GM18907 (cell line): ENCODE data around the gene DNAJC24.
A peak's percentile ranks its signal among the peaks of the same experiment; 100 is the strongest.
"Not testable (repeated sequence)": the region's sequence is repeated elsewhere in the genome, so short reads cannot be mapped to it uniquely, and the experiment has no call there.

Experiments
- ATAC-seq: cut with Tn5 transposase; IDR thresholded peaks from one replicate; pipeline ENCODE4 v1.9.1; 2021; ENCODE audit warnings: mild to moderate bottlenecking, moderate library complexity; ENCODE audit not compliant: unreplicated experiment

DNAJC24 gene, protein sequence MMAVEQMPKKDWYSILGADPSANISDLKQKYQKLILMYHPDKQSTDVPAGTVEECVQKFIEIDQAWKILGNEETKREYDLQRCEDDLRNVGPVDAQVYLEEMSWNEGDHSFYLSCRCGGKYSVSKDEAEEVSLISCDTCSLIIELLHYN

DNA sequence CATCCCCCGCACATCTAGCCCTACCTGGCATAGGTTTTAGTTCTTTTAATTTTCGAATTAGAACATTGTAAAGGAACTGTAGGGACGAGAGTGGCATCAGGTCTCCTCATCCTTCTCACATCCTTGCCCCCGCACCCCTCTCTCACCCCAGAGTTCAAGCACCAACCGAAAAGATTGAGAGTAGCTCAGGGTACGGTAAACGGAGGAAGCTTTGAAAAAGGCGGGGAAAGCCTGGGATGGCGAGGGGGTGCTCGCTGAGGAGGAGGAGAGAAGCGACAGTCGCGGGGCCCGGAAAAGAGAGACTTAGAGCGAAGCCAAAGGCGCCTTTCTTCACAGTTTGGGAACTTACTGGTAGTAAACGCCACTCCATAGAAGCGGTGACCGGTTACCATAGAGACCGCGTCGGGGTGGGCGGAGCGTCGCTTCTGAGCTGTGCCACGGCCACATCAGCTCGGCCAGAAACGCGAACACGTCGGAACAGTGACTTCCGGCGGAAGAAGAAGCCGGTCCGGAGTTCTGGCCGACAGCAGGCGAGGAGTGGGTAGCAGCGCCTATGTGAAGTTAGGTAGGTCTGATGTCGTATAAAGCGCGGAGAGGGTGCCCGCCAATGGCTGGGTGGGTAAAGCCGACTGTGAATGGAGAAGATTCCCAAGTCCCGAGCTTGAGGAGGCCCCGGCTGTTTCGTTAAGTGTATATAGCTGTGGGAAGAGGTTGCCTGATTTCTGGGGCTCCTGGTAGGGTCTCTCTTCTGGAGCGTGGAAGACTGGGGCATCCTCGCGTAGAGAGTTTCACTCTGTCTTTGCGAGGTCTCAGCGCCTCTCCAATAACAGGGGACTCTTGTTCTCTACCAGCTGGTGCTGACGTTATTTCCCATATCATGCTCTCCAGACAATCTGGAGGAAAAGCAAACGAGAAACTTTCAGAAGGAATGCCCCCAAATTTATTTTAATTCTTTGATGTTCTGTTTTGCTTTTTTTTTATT, at the start of gene DNAJC24, which contains the start of gene DCDC1:
Gene DNAJC24 (plus strand): TSS at position 513 of the 982 bp plus-strand sequence. CDS start 889 bp downstream, outside the sequence.
Gene DCDC1 (minus strand): TSS at position 392 of the 982 bp plus-strand sequence. CDS start 41,459 bp downstream, outside the sequence.
- peak; percentile 99 for ATAC-seq

DNA sequence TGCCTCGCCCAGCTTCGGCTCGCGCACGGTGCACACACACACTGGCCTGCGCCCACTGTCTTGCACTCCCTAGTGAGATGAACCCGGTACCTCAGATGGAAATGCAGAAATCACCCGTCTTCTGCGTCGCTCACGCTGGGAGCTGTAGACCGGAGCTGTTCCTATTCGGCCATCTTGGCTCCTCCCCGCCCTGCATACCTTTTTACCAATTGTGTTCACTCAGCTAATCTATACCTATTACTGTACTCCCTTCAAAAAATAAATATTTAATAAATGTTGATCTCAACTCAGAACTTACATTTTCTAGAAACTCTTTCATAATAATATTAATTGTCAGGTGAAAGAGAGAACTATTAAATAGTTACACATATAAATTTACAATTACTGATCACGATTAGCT, 48.2 kb upstream of the DNAJC24 start:
- ATAC-seq: not testable (repeated sequence)

DNA sequence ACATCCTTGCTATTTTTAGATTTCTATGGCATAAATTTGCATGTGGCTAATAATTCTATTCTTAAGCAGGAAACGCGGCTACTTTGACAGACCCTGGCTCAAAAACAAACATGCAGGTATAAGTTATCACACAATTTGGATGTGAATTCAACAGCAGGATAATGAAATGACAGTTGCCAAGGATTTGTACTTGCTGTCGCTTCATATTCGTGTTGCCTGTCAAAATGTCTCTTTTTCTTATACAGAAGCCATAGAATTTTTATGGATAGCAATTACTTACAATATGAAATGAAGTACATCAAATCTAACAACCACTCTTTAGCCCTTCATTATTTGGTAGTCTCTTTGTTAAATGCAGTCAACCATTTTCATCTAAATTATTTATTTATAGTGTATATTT, 46.5 kb upstream of the DNAJC24 start:
- ATAC-seq: no peak

DNA sequence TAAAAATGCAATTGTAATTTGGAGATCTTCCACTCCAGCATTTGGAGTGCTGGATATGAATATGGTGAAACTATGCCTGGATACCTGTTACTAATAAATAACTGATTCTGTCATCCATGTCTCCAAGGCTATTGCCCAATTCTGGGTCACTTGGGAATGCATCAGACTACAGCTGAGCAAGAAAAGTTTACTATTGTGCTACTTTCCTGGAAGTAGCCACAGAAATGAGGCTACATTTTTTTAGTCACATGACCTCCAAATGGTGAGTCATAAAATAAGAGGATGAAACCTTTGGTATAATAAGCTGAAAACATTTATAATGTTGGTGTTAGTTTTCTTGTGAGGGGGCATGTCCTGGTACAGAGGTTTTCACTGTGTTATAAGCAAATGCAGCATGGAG, 44.5 kb upstream of the DNAJC24 start:
- no peak for ATAC-seq

DNA sequence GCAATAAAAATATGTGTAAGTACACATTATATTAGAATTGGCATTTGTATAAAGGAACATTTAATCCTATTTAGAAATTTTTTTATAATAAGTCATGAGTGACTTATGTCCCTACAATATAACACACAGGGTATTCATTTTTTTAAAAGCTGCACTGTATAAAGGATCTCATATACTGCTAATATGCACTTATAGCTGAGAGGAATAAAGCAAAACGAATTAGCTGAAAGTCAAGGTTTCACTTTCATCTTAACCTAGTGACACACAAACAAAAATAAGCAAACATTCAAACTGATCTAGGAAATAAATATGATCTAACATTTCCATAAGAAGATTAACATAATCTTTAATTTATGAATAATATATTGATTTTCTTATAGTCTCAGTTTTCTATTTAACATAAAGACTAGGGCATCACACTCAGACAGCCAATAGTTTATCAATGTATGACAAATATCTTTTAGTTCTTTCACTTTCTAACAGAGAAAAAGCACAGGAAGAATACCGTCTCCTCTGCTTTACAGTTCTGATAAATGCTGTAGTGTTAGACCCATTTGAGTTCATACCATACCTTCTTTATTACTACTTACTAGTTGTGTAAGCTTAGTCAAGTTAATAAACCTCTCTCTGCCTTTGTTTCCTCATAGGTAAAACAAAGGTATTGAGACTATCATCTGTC, 43.1 kb upstream of the DNAJC24 start:
- ATAC-seq: peak; percentile 84

DNA sequence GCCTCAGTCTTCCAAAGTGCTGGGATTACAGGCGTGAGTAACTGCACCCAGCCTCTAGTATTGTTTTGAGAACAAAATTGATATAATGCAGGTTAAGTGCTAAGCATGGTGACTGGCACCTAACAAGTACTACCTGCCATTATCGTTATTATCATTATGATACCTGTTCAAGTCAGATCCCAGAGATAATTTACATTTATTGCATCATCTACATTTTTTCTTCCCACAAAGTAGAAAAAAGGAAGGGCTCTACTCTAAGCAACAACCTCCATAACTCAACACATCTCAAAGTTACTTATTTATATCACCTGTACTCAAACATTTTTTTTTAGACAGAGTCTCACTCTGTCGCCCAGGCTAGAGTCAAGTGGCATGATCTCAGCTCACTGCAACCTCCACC, 42.2 kb upstream of the DNAJC24 start:
- no peak for ATAC-seq

DNA sequence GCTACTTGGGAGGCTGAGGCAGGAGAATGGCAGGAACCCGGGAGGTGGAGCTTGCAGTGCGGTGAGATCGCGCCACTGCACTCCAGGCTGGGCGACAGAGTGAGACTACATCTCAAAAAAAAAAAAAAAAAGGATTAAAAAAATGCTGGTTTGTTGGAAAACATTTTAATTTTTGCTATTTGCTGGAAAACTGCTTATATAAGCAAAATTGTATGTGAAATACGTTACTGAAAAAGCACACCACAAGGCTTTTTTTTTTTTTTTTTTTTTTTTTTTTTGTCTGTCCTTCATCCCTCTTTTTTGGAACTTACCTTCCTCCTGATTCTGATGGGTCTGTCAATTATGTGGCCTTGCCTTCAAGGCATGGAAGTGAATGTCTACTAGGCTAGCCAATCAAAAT, 41.0 kb upstream of the DNAJC24 start:
- no peak for ATAC-seq

DNA sequence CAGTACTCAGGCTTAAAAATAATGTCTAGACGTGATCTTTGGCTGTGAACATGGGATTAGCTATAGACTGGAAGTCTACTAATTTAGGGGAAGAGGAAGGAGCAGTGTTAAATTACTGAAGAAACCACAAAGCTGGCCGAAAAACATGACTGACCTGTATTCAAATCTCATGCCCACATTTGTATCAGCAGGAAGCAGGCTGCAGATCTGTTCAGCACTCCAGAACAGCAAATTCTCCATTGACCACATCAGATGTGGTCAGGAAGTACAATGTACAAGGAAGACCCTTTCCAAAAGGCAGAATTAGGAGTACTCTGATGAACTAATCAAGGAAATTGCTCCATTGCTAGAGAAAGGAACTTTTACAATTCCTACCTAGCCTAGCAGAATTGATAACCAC, 31.9 kb upstream of the DNAJC24 start:
- no peak for ATAC-seq

DNA sequence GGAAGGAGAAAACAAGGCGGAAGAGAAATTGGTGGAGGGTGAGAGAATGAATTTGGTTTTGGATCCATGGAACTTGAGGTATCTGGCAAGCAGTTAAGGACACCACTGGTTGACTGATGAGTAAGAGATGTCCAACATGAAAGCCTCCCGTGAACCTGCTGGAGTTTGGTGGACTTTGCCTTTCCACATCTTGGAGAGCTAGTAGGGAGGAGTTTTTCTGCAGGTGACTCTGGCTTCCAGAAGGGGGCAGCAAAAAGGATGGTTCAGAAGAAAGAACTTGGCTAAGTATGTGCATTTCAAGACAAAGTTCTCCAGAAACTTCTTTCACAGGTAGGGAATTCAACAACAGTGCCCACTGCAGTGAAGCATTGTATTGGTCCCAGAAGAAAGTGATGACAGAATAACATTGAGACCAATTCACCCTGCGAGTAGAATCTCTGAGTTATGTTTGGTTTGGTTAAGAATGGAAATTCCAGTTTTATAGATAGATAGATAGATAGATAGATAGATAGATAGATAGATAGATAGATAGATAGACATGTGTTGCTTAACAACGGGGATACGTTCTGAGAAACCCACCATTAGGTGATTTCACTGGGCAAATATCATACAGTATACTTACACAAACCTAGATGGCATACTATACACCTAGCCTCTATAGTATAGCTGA, 28.6 kb upstream of the DNAJC24 start:
- no peak for ATAC-seq

DNA sequence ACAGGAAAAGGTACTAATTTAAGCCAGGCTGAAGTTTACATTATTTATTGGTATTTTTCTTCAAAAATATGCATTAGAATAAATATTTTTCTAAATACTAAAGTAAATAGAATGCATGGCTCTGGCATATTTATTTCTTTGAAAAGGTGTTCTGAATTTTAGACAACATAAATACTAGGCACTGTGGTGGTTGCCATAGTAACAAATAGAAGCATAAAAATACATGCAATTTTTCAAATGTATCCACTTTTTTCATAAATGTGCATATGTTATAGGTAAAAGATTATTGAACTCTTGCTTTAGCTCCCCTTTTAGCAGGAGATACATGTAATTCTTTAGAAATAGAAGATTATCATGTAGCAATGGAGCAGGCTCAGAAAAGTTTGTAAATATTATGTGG, 18.5 kb upstream of the DNAJC24 start:
- ATAC-seq: no peak

DNA sequence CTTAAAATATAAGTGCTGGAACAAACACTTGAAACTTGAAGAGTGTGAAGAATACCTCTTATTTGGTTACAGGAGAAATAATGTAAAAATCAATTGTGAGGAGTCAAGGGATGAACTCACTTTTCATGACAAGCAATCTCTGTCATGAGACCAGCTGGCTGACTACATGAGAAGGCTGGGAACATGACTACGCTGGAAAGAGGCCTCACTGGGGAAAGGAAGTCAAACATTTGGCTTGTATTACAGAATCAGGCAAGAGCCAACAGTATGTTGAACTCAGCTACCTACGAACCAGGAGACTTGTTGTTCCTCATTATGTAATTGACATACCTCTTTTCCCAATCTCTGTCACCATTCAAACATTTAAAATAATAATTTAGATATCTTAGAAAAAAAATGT, 14.5 kb upstream of the DNAJC24 start:
- ATAC-seq: no peak

DNA sequence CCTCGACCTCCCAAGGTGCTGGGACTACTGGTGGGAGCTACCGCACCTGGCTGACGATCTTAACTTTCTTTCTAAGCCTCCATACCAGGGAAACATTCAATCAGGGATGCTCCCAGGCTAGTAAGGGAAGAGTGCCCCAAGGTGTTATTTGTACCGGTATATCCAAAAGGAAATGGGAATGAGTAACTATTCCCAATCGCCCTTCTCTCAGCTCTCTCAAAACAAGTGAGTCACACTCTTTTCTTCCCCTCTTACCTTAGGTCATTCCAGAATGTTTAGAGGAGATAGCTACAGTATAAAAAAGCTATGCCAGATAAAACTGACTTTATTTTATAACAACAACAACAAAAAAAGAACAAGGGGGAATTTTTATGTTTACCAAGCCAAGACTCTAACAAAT, 13.8 kb upstream of the DNAJC24 start:
- ATAC-seq: no peak

DNA sequence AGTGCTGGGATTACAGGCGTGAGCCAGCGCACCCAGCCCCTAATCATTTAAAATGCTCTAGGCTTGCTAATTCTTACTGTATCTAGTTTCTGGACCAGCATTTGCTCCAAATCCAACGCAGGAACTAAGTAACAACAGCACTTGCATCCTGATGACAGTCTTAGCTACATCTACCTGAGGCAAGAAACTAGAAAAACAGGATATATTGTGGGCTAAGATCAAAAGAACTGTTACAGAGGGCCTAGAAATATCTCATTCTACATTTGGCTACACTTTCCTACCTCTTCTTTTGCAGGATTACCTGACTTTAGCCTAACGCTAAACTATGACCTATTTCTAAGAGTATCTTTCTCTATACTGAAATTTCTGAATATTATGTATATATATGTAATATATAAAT, 7.9 kb upstream of the DNAJC24 start:
- ATAC-seq: no peak

DNA sequence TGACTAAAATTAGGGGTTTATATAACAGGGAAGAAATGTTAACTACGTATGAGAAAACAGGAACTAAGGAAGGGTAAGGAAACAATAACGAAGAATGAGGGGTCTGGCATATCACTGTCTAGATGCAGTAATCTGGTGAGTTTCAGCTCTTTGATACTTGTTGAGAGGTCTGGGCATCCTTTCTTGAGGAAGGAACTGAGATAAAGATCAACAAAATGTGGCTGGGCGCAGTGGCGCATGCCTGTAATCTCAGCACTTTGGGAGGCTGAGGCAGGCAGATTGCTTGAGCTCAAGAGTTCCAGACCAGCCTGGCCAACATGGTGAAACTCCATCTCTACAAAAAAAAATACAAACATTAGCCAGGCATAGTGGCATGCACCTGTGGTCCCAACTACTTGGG, 2.9 kb upstream of the DNAJC24 start:
- no peak for ATAC-seq

DNA sequence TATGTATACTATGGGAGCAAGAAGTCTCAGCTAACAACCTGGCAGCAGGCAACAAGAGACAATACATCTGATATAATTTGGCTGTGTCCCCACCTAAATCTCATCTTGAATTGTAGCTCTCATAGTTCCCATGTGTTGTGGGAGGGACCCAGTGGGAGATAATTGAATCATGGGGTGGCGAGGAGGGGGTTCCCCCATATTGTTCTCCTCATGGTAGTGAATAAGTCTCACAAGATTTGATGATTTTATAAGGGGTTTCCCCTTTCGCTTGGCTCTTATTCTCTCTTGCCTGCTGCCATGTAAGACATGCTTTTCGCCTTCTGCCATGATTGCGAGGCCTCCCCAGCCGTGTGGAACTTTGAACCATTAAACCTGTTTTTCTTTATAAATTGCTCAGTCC, 6.2 kb downstream of the DNAJC24 start:
- ATAC-seq: no peak

DNA sequence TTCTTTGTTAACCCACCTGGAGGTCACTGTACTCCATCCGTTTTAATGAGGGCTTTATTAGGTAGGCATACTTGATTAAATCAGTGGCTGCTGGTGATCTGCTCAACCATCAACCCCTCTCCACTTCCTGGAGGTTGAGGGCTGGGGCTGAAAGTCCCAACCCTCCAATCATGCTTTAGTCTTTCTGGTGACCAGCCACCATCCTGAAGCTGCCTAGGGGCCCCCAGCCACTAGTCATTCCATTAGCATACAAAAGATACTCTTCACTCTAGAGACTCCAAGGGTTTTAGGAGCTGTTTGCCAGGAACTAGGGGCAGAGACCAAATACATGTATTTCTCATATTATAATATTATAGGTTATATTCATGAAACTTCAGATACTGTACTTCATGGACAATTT, 13.5 kb downstream of the DNAJC24 start:
- no peak for ATAC-seq

DNA sequence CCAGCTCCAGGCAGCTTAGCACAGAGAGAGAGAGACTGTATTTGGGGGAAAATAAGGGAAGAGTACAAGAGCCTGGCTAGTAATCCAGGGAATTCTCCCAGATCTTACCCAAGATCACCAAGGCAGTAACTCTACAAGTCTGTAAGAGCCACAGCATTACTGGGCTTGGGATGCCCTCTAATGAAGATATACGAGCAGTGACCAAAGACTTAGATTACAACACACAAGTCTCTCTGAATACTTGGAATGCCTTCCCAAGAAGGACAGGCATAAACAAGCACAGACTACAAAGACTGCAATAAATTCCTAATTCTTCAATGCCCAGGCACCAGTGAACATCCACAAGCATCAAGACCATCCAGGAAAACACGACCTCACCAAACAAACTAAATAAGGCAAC, 17.7 kb downstream of the DNAJC24 start:
- ATAC-seq: no peak

DNA sequence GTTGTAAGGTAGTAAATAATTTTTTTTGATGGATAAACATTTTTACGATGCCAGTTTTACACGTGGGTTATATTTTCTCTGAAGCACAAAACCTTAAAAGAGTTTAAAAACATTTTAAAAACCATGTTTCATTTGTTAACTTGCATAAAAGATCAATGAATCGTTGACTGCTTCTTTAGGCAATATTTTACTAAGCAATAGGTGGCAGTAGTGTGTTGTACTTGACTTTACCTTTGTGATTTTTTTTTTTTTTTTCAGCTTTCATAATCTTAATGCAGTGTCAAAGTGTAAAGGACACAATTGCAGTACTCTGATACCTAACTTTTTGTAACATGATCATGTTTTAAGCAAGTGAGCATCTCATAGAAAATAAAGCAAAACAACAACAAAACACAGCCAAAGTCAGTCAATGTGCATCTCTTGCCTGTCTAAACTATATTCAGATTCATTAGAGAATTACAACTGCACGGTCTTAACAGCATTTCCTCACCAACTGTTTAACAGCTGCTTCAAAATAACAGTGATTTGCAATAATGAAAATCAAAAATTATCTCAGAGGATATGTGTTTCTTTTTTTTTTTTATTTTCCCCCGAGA, 27.7 kb downstream of the DNAJC24 start:
- peak; percentile 61 for ATAC-seq

DNA sequence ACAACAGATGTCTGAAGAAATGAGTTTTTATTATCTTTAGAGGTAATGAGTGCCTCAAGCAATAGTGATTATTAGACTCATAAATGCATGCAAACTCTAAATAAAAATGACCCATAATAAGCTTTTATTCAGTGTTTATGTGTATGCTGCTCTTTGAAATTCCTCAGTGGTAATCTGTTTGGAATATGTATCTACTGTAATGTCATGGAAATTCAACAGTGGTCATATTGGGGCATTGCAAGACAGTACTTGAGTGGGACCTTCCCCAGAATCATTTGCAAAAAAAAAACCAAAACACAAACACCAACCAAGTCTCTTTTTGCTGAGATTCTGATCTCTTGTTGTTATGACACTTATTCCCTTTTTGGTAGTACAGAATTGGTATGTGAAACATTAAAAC, 35.0 kb downstream of the DNAJC24 start:
- ATAC-seq: no peak

DNA sequence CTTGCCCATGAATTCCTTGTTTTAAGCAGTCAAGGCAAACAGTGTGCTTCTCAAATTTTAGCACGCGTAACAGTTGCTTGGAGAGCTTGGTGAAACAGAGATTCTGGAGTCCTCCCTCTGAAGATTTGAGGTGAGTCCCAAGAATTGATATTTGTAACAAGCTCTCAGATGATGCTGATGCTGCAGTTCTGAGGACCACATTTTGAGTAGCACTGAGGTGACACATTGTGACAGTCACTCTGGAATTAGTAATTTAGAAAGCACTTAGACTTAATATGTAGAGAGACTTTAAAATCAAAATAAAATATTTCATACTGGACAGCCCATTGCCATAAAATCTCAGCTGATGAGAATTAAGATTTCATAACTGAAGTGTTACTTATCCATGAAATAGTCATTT, 38.5 kb downstream of the DNAJC24 start:
- no peak for ATAC-seq

DNA sequence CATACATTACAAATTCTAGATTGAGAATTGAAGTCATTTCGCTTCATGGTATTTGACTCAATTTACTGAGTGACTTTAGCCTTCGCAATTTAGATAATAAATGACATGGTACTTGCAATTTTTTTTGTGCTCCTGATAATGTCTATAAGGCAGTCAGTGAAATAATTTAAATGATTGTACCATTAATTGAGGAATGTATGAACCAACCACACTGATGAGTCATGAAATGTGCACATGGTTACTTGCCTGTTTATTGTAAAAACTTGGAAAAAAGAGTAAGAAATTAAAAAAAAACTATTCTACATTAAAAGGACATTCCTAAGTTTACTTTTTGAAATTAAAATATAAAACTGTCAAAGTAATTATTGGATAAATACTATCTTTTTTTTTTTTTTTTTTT, 43.3 kb downstream of the DNAJC24 start:
- no peak for ATAC-seq
